Pancreas (tissue), 10 donors: ENCODE results near the gene S100A2. TPM values are rescaled to one million over a fixed set of nuclear protein-coding genes. Genes with fewer than 3 reads are reported as not detected.

ENCODE experiments used
- ATAC-seq, 4 donors: fragments of 200-7000 bp; cut with Tn5 transposase; one replicate each; pipeline versions ENCODE4 v1.8.0 to v1.9.1; 2020; ENCODE audit warnings: mild to moderate bottlenecking in 4 of 4, moderate library complexity in 4 of 4
- DNase-seq, 6 donors: peaks; one replicate each; pipeline ENCODE4 v3.0.0-alpha.2; 2020
- FAIRE-seq: peaks from 2 replicates; lab custom pipeline; 2012; peaks lifted over from hg19 to GRCh38; lab: Jason Lieb, UNC
- H3K27ac ChIP-seq, 4 donors: fragments of 200-600 bp; sonication (generic); 1 replicate in 3 of 4; 2 replicates in 1 of 4; pipeline versions ENCODE4 v1.5.0 to v1.8.0; 2020
- H3K27me3 ChIP-seq, 4 donors: fragments of 200-600 bp; one replicate each; pipeline ENCODE4 v1.8.0; 2021
- H3K36me3 ChIP-seq, 3 donors: fragments of 200-600 bp; sonication (generic) in 1 of 3; one replicate each; pipeline versions ENCODE4 v1.5.0 to v1.8.0; 2020 to 2021
- H3K4me1 ChIP-seq, 3 donors: fragments of 200-600 bp; one replicate each; pipeline ENCODE4 v1.8.0; 2021
- H3K4me3 ChIP-seq, 4 donors: fragments of 200-600 bp; sonication (generic) in 2 of 4; one replicate each; pipeline versions ENCODE4 v1.5.0 to v1.8.0; 2020 to 2021
- H3K9me3 ChIP-seq, 4 donors: fragments of 200-600 bp; one replicate each; pipeline ENCODE4 v1.8.0; 2021
- WGBS, 2 donors: extraction: QIAGEN DNeasy Blood & Tissue Kit; methylation state at CpG; one replicate each; pipeline ENCODE4 v1.1.7; 2013; 5-methylcytosine and 5-hydroxymethylcytosine counted together
- intact Hi-C, 3 donors: fragments of 100-400 bp; cut with DNase I; formaldehyde crosslinking; loops; one replicate each; pipeline versions ENCODE4 v1.11.1 to v1.14.2; 2022
- polyA plus RNA-seq, 2 donors: library from polyadenylated mRNA; stranded (reverse); fragments of 200-250 nt; gene quantifications; one replicate each; pipeline ENCODE4 v1.2.3, GENCODE V29; 2013
- total RNA-seq, 6 donors: library from RNA; stranded (reverse); fragmentation: NEBNext Ultra II Directional in 4 of 6; extraction: Animal tissue kit (Norgen Biotek cat#: 25700) in 4 of 6; gene quantifications; one replicate each; pipeline versions ENCODE4 v1.2.1 to v1.2.4, GENCODE V29; 2021 to 2023
- TF ChIP-seq, protein P1 (sequence below), 4 donors: fragments of 200-600 bp; sonication (generic) in 3 of 4; IDR thresholded peaks; one replicate each; pipeline versions ENCODE4 v1.5.0 to v1.8.0; 2021; ENCODE audit warnings: antibody characterized with exemption in 4 of 4
- donor health status: healthy with polysubstance abuse.
- donor health status: DM: no; HTN: no; CAD: no; lungs with moderate emphysema.
- donor health status: DM: no; HTN: no; CAD: no.
- donor health status: control.
- donor health status: control.
- donor health status: Bipolar disorder and iron deficiency.
- donor health status: DM: yes; HTN: yes; CAD: no.
- donor health status: DM: no; HTN: no; CAD: no.
- donor health status: DM: no; HTN: no; CAD: no.
- donor health status: DM: yes; HTN: yes; CAD: no.

Gene S100A2
- total and polyA plus RNA-seq, 8 donors: 0.60 to 2.8 (median 1.3) TPM; not detected in 2

DNA sequence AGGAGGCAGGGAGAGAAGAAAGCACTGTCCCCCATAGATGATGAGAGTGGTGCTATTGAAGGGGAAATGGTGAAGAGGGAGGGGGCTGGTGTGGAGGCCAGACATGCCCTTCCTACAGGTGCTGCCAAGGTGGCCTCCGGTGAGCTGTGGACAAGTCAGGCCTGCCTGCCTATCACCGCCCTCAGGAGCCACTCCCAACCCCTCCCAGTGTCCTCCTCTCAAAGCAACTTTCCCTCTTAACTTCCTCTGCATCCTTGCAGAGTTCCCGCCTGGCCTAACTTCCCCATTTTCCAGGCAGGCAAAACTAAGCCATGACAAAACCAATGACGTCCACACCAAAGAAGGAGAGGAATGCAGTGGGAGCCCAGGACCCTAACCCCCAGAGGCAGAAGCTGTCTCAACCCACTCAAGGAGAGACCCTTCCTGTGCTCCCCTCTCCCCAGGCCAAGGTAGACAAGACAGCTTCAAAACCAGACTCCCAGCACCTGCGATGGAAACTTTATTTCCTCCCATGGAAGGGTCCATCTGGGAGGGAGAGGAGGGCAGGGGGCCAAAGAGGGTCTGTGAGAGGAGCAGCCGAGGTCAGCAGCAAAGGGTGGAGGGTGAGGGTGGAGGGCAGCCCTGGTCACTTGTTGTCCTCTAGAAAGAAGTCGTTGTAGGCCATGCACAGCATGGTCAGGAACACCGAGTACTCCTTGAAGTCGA lies 28.8 kb downstream of the S100A2 start:
- peak overlapping the region in 3 of 4 donors; percentile 33 to 61 (median 53) for H3K4me3 ChIP-seq
- intact Hi-C loops: no loop called here
- no peaks in the 10 kb centered on the region for H3K4me1 ChIP-seq
- TF ChIP-seq, protein P1, sequence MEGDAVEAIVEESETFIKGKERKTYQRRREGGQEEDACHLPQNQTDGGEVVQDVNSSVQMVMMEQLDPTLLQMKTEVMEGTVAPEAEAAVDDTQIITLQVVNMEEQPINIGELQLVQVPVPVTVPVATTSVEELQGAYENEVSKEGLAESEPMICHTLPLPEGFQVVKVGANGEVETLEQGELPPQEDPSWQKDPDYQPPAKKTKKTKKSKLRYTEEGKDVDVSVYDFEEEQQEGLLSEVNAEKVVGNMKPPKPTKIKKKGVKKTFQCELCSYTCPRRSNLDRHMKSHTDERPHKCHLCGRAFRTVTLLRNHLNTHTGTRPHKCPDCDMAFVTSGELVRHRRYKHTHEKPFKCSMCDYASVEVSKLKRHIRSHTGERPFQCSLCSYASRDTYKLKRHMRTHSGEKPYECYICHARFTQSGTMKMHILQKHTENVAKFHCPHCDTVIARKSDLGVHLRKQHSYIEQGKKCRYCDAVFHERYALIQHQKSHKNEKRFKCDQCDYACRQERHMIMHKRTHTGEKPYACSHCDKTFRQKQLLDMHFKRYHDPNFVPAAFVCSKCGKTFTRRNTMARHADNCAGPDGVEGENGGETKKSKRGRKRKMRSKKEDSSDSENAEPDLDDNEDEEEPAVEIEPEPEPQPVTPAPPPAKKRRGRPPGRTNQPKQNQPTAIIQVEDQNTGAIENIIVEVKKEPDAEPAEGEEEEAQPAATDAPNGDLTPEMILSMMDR (IDR thresholded peaks at IDR 0.05): no peak
- no peaks in the 10 kb centered on the region for H3K36me3 ChIP-seq
- ATAC-seq (peak in 2 of 4 donors; percentile 5 to 24), DNase-seq (no peak), FAIRE-seq (no peak)
- WGBS, 2 donors: 87 to 89% methylated on average over 9 of the region's 9 CpGs
- H3K9me3 ChIP-seq: no peaks in the 10 kb centered on the region
- peak overlapping the region in 3 of 4 donors; percentile 76 to 90 (median 78) for H3K27ac ChIP-seq
- H3K27me3 ChIP-seq: no peaks in the 10 kb centered on the region

DNA sequence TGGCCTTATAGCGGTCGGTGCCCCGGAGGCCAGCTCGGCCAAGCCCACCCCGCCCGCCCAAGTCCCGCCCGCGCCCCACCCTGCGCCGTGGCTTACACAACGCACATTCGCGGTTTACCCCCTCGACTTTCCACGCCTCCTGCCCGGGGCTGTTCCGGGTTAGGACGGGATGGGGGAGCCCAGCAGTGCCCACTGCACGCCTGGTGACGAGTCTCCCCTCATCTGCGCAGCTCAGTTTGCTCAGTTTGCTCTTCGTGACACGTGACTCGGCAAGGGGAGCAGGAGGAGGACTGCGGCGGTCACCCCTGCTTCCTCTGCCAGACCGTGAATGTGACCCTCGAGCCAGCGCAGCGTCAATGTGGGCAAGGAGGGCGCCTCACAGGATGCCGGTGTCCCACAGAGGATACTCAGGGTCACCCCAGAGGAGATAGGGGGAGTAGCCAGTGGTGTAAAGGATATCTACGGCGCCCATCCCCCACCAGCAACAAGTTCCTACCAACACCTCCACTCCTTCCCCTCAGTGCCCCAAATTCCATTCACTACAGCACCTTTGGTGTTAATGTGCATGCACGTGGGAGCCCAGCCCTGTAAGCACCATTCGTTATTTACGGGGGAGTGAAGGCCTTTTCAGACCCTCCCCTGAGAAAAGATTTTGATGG lies 29.5 kb downstream of the S100A2 start:
- DNase-seq: peak in 5 of 6 donors; percentile 61 to 74 (median 71)
- TF ChIP-seq, protein P1 (IDR thresholded peaks at IDR 0.05): no peak
- no peaks in the 10 kb centered on the region for H3K4me1 ChIP-seq
- H3K9me3 ChIP-seq: no peaks in the 10 kb centered on the region
- intact Hi-C loops: no loop called here
- no peaks in the 10 kb centered on the region for H3K27me3 ChIP-seq
- WGBS, 2 donors: 3 to 4% methylated on average over 34 to 38 of the region's 38 CpGs
- H3K36me3 ChIP-seq: no peaks in the 10 kb centered on the region
- FAIRE-seq: no peak
- ATAC-seq: peak; percentile 69 to 75 (median 72)
- peak overlapping the region; percentile 33 to 61 (median 44) for H3K4me3 ChIP-seq
- peak overlapping the region; percentile 76 to 90 (median 78) for H3K27ac ChIP-seq

DNA sequence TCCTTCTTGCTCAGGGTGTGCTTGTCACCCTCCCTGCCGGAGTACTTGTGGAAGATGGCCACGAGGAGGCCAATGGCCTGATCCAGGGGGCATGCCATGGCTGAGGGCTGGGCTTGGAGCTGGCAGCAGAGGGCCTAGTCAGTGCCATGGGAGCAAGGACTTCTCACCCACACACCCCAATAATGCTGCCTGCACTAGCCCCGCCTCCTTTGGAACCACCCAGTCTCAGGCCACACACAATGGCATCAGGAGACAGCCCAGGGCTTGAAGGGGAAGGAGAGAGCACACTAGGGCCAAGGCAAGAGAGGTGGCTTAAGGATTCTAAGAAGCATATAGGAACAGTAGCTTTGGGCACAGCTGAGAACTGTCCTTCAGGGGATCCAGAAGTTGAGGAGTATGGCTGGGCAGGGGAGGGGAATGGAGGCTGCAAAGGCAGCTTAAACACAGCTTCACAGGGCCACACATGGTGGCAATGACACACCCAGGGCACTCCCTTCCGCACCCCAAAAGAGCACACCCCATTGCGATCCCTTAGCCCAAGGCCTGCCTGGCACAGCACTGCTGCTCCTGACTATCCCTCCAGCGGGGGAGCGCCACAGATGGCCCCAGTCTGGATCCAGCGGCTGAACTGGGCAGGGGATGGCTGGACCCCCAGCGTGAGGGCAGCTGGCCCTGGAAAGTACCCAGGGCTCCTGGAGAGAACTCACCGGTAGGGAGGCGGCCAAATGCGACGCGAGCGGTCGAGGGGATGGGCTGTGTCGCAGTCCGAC lies 30.2 kb downstream of the S100A2 start, which contains the start of gene S100A6:
Gene S100A6 (minus strand): TSS at position 750 of the 770 bp plus-strand sequence. CDS start 652 bp downstream, at position 98.
- peak in 2 of 6 donors; percentile 41 to 46 for DNase-seq
- H3K9me3 ChIP-seq: no peaks in the 10 kb centered on the region
- intact Hi-C loops: no loop called here
- TF ChIP-seq, protein P1 (IDR thresholded peaks at IDR 0.05): no peak
- WGBS, 2 donors: 28 to 32% methylated on average over 18 of the region's 18 CpGs
- no peak for FAIRE-seq
- no peaks in the 10 kb centered on the region for H3K27me3 ChIP-seq
- peak within 1 kb of the TSS; percentile 33 to 61 (median 44) for H3K4me3 ChIP-seq
- no peaks in the 10 kb centered on the region for H3K4me1 ChIP-seq
- peak within 1 kb of the TSS; percentile 76 to 90 (median 78) for H3K27ac ChIP-seq
- peak; percentile 9 to 49 (median 40) for ATAC-seq
- H3K36me3 ChIP-seq: no peaks in the 10 kb centered on the region

DNA sequence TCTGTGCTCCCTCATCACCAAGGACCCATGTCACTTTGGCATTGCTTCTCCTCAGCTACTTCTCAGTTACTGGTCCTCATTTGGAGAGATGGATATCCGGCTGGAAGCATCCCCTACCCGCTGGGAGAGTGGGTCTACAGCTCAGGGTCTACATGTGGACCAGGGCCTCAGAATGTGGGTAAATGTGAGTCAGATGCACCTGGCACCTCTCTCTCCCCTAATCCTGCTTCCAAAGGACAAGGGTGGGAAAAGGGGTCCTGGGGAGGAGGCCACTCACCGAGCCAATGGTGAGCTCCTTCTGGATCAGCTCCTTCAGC lies 30.8 kb downstream of the S100A2 start:
- H3K9me3 ChIP-seq: no peaks in the 10 kb centered on the region
- DNase-seq: no peak
- peak overlapping the region in 3 of 4 donors; percentile 34 to 61 (median 53) for H3K4me3 ChIP-seq
- no peak for FAIRE-seq
- intact Hi-C loops: no loop called here
- H3K4me1 ChIP-seq: no peaks in the 10 kb centered on the region
- H3K27ac ChIP-seq: peak overlapping the region in 2 of 4 donors; percentile 78 to 90
- no peaks in the 10 kb centered on the region for H3K27me3 ChIP-seq
- TF ChIP-seq, protein P1 (IDR thresholded peaks at IDR 0.05): no peak
- no peaks in the 10 kb centered on the region for H3K36me3 ChIP-seq
- no peak for ATAC-seq
- WGBS, 2 donors: 89 to 91% methylated on average over 3 of the region's 3 CpGs
